Fibroblast of skin of scalp (primary cell): ENCODE results near the gene HIVEP1.
"Not testable (repeated sequence)": the region's sequence is repeated elsewhere in the genome, so short reads cannot be mapped to it uniquely, and the experiment has no call there.

ENCODE experiments used
- DNase-seq: peaks from one replicate; pipeline ENCODE4 v3.0.0-alpha.2; 2013

HIVEP1 gene

GRCh38 chr6:12163149-12163548 lies 151.0 kb downstream of the HIVEP1 start:
- no peak for DNase-seq

GRCh38 chr6:12163744-12164507 lies 151.8 kb downstream of the HIVEP1 start:
- DNase-seq = no peak

- no peak for DNase-seq
Observed at GRCh38 chr6:12164508-12164770, 152.3 kb downstream of the HIVEP1 start.

GRCh38 chr6:12165297-12165696 lies 153.2 kb downstream of the HIVEP1 start:
- no peak for DNase-seq

GRCh38 chr6:12165722-12166280 lies 153.7 kb downstream of the HIVEP1 start:
- DNase-seq = no peak

- DNase-seq = no peak
Observed at GRCh38 chr6:12169377-12169776, 157.3 kb downstream of the HIVEP1 start.

GRCh38 chr6:12170351-12171092 lies 158.4 kb downstream of the HIVEP1 start:
- no peak for DNase-seq

GRCh38 chr6:12171717-12172116 lies 159.6 kb downstream of the HIVEP1 start:
- DNase-seq = no peak

- no peak for DNase-seq
Observed at GRCh38 chr6:12172572-12172971, 160.5 kb downstream of the HIVEP1 start.

GRCh38 chr6:12173181-12173580 lies 161.1 kb downstream of the HIVEP1 start:
- DNase-seq = no peak

GRCh38 chr6:12173661-12174060 lies 161.5 kb downstream of the HIVEP1 start:
- DNase-seq = no peak

- DNase-seq = peak; percentile 23
Observed at GRCh38 chr6:12174878-12175277, 162.8 kb downstream of the HIVEP1 start.

GRCh38 chr6:12175626-12176025 lies 163.5 kb downstream of the HIVEP1 start:
- no peak for DNase-seq

- not testable (repeated sequence) for DNase-seq
Observed at GRCh38 chr6:12176782-12177181, 164.7 kb downstream of the HIVEP1 start.

- DNase-seq = no peak
Observed at GRCh38 chr6:12178521-12178920, 166.4 kb downstream of the HIVEP1 start.

GRCh38 chr6:12181481-12181880 lies 169.4 kb downstream of the HIVEP1 start:
- no peak for DNase-seq

- peak; percentile 58 for DNase-seq
Observed at GRCh38 chr6:12182676-12183075, 170.6 kb downstream of the HIVEP1 start.

- no peak for DNase-seq
Observed at GRCh38 chr6:12185081-12185673, 173.1 kb downstream of the HIVEP1 start.

- DNase-seq = no peak
Observed at GRCh38 chr6:12186528-12186927, 174.4 kb downstream of the HIVEP1 start.

- no peak for DNase-seq
Observed at GRCh38 chr6:12189150-12189549, 177.0 kb downstream of the HIVEP1 start.

GRCh38 chr6:12189661-12190060 lies 177.5 kb downstream of the HIVEP1 start:
- peak; percentile 85 for DNase-seq

GRCh38 chr6:12190252-12190651 lies 178.1 kb downstream of the HIVEP1 start:
- DNase-seq = no peak

GRCh38 chr6:12196326-12196936 lies 184.3 kb downstream of the HIVEP1 start:
- DNase-seq = peak; percentile 92
